ENCODE measurements around the gene CHST11. TPM values are rescaled to one million over a fixed set of nuclear protein-coding genes. Genes with fewer than 3 reads are reported as not detected.

The CHST11 gene
- total RNA-seq, 1 experiment from 2014 or later: 6.7 TPM

GRCh38 chr12:104764225-104765091 is 307.7 kb downstream of the CHST11 start:
- Histone ChIP-seq H3T11ph (ENCODE audit: low read length) (no peak overlapping the region), H4K8ac (replicated peaks; ENCODE audit: insufficient read length, low read depth, low read length) (no peak overlapping the region), H2BK15ac (ENCODE audit: low read depth, low read length) (no peak overlapping the region), H3K23ac (ENCODE audit: insufficient read length, low read depth, low read length) (no peak overlapping the region), H2AFZ (ENCODE audit: low read length) (no peak overlapping the region), H3K4ac (ENCODE audit: low read depth, low read length) (no peak overlapping the region), H3K4me2 (ENCODE audit: insufficient read depth, insufficient read length, low read length) (no peak overlapping the region), H3K14ac (ENCODE audit: insufficient read depth, low read length) (no peak overlapping the region), H2BK5ac (ENCODE audit: insufficient read length, low read length) (no peak overlapping the region), H2BK12ac (ENCODE audit: insufficient read length, low read depth, low read length) (no peak overlapping the region), H4K91ac (ENCODE audit: insufficient read length, low read depth, low read length) (no peak overlapping the region), H3K9ac (ENCODE audit: extremely low read depth, insufficient read length, low read length) (no peak overlapping the region), H4K20me1 (ENCODE audit: control insufficient read depth, insufficient read depth, insufficient read length) (no peaks in the 10 kb centered on the region), H2AK5ac (ENCODE audit: insufficient read length, low read length) (no peak overlapping the region), H2BK120ac (ENCODE audit: low read depth, low read length, poor library complexity, severe bottlenecking) (no peak overlapping the region), H3K4me1 (ENCODE audit: insufficient read depth, low read length) (no peaks in the 10 kb centered on the region), H3K23me2 (ENCODE audit: insufficient read length, low read depth, low read length, poor library complexity, severe bottlenecking) (no peaks in the 10 kb centered on the region), H3K27me3 (ENCODE audit: insufficient read depth, low read length) (no peaks in the 10 kb centered on the region), H2BK20ac (ENCODE audit: low read depth, low read length, poor library complexity, severe bottlenecking) (no peak overlapping the region), H4K5ac (ENCODE audit: insufficient read length, low read depth, low read length) (no peak overlapping the region), H3K79me1 (ENCODE audit: insufficient read depth, low read depth, low read length, poor library complexity, severe bottlenecking) (no peaks in the 10 kb centered on the region), H3K79me2 (ENCODE audit: insufficient read depth, low read length) (no peaks in the 10 kb centered on the region), H3K9me3 (ENCODE audit: control insufficient read depth, low read depth, low read length) (no peaks in the 10 kb centered on the region), H3K27ac (ENCODE audit: insufficient read length, low read depth, low read length) (no peak overlapping the region), H3K18ac (ENCODE audit: insufficient read length, low read depth, low read length) (no peak overlapping the region), H3K56ac (ENCODE audit: insufficient read length, low read depth, low read length) (no peak overlapping the region)
- no CpG with 5 or more reads among the region's 8 CpGs for WGBS (ENCODE audit: extremely low coverage, insufficient read length, low lambda C conversion rate)
- Mint-ChIP-seq H3K4me1 (peaks cover 24 to 36% of the 10 kb centered on the region in 2 experiments), H3K4me3 (no peak overlapping the region), H3K27ac (no peak overlapping the region; a peak in 1 of 7 replicates), H3K27me3 (ENCODE audit: low read depth) (no peaks in the 10 kb centered on the region), H3K36me3 (ENCODE audit: insufficient read depth in 1 of 3, low read depth in 3 of 3) (no peaks in the 10 kb centered on the region), H3K9me3 (no peaks in the 10 kb centered on the region)
- TF ChIP-seq, protein P1, sequence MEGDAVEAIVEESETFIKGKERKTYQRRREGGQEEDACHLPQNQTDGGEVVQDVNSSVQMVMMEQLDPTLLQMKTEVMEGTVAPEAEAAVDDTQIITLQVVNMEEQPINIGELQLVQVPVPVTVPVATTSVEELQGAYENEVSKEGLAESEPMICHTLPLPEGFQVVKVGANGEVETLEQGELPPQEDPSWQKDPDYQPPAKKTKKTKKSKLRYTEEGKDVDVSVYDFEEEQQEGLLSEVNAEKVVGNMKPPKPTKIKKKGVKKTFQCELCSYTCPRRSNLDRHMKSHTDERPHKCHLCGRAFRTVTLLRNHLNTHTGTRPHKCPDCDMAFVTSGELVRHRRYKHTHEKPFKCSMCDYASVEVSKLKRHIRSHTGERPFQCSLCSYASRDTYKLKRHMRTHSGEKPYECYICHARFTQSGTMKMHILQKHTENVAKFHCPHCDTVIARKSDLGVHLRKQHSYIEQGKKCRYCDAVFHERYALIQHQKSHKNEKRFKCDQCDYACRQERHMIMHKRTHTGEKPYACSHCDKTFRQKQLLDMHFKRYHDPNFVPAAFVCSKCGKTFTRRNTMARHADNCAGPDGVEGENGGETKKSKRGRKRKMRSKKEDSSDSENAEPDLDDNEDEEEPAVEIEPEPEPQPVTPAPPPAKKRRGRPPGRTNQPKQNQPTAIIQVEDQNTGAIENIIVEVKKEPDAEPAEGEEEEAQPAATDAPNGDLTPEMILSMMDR (conservative IDR thresholded peaks at IDR 0.05): no peak
- no peak for DNase-seq
